Adipocyte (in vitro differentiated cells): ENCODE results near the gene TCFL5.
A peak's percentile ranks its signal among the peaks of the same experiment; 100 is the strongest.
"Not testable (repeated sequence)": the region's sequence is repeated elsewhere in the genome, so short reads cannot be mapped to it uniquely, and the experiment has no call there.

ENCODE experiments used
- DNase-seq: peaks from one replicate; pipeline ENCODE4 v3.0.0-alpha.2; 2015; ENCODE audit warnings: low read depth
- H3K27me3 ChIP-seq: replicated peaks from 2 replicates; pipeline ENCODE4 v1.7.0; 2013; ENCODE audit warnings: mild to moderate bottlenecking, low read length, moderate library complexity; ENCODE audit not compliant: control insufficient read depth, insufficient read depth
- H3K36me3 ChIP-seq: 2 replicates; pipeline ENCODE4 v1.7.0; 2013; ENCODE audit warnings: low read length, mild to moderate bottlenecking, moderate library complexity; ENCODE audit not compliant: control insufficient read depth, insufficient read depth, severe bottlenecking
- H3K4me1 ChIP-seq: 2 replicates; pipeline ENCODE4 v1.7.0; 2013; ENCODE audit warnings: mild to moderate bottlenecking, low read length, moderate library complexity; ENCODE audit not compliant: control insufficient read depth, insufficient read depth
- H3K4me3 ChIP-seq: 2 replicates; pipeline ENCODE4 v1.7.0; 2013; ENCODE audit warnings: mild to moderate bottlenecking, low read length, moderate library complexity
- H3K9ac ChIP-seq: 2 replicates; pipeline ENCODE4 v1.7.0; 2013; ENCODE audit warnings: mild to moderate bottlenecking, low read length, moderate library complexity
- H3K9me3 ChIP-seq: 2 replicates; pipeline ENCODE4 v1.7.0; 2013; ENCODE audit warnings: mild to moderate bottlenecking, low read length, moderate library complexity; ENCODE audit not compliant: control insufficient read depth

Gene TCFL5

DNA sequence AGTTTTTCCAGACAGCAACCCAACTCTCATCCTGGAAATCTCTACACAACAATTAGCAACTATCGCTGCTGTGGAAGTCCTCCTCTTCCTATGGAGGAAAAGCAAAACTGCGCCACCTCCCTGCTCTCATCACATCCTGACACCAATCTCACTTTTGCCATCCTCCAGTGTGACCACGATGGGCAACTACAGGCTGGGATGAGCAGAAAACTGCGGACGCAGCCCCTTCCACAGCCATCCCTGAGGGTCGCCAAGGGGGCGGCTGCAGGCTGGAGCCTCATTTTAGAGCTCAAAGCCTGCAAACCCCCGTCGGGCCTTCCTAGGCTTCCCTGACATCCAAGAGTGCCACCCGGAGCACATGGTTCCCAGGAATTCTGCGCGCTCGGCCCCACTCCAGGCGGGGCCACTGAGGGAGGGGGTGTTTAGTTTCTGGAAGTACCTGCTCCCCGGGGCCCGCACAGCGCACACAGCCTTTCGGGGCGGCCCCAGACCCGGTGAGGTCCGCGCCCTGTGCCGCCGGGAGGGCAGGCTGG is 1.2 kb downstream of the TCFL5 start:
- H3K36me3 ChIP-seq = peaks cover 8% of the 10 kb centered on the region
- H3K27me3 ChIP-seq = no peaks in the 10 kb centered on the region
- H3K4me3 ChIP-seq = peak overlapping the region; percentile 77
- H3K9ac ChIP-seq = peak overlapping the region; percentile 58
- H3K9me3 ChIP-seq = peaks cover 2% of the 10 kb centered on the region
- DNase-seq = peak; percentile 61
- H3K4me1 ChIP-seq = peaks cover 20% of the 10 kb centered on the region

DNA sequence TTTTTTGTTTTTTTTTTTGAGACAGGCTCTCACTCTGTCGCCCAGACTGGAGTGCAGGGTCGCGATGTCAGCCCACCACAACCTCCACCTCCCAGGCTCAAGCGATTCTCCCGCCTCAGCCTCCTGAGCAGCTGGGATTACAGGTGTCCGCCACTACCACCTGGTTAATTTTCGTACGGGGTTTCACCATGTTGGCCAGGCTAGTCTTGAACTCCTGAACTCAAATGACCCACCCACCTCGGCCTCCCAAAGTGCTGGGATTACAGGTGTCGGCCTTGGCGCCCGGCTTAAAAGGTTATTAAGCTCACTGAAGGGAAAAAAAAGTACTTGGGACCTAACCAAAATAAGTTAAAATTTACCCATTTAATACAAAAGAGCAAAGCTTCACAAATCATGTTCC is 1.9 kb downstream of the TCFL5 start:
- Histone ChIP-seq H3K4me1 (peaks cover 20% of the 10 kb centered on the region), H3K9me3 (peaks cover 2% of the 10 kb centered on the region), H3K27me3 (no peaks in the 10 kb centered on the region), H3K36me3 (peaks cover 16% of the 10 kb centered on the region), H3K4me3 (peak overlapping the region; percentile 77), H3K9ac (peak overlapping the region; percentile 58)
- no peak for DNase-seq

DNA sequence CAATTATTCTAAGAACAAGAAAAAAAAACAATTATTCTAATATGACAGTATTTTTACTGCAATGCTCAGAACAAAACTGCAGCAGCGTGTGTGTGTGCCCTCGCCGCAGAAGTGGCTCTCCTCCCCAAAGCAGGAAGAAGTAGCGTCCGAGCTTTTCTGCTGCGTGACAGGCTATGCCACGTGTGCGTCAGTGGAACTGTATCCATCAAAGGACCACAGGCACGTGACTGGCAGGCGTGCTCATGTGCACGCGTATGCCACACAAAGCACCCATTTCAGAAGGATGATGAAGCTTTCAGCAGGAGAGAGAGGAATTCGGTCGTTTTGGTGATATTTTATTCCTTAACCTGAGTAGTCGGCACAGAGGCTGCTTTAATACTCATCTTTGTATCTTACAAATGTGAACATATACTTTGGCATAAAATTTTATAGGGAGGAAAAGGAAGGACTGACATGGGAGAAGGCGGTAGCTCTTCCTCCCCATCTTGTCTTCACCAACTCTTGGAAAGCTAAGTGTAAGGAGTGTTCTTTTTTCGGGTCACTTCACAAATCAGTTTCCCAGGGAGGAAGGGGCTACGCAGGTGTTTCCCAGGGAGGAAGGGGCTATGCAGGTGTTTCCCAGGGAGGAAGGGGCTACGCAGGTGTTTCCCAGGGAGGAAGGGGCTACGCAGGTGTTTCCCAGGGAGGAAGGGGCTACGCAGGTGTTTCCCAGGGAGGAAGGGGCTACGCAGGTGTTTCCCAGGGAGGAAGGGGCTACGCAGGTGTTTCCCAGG is 3.4 kb downstream of the TCFL5 start:
- H3K27me3 ChIP-seq = no peaks in the 10 kb centered on the region
- peaks cover 27% of the 10 kb centered on the region for H3K36me3 ChIP-seq
- H3K4me3 ChIP-seq = no peak overlapping the region
- no peak for DNase-seq
- no peaks in the 10 kb centered on the region for H3K9me3 ChIP-seq
- no peak overlapping the region for H3K9ac ChIP-seq
- H3K4me1 ChIP-seq = peaks cover 20% of the 10 kb centered on the region

DNA sequence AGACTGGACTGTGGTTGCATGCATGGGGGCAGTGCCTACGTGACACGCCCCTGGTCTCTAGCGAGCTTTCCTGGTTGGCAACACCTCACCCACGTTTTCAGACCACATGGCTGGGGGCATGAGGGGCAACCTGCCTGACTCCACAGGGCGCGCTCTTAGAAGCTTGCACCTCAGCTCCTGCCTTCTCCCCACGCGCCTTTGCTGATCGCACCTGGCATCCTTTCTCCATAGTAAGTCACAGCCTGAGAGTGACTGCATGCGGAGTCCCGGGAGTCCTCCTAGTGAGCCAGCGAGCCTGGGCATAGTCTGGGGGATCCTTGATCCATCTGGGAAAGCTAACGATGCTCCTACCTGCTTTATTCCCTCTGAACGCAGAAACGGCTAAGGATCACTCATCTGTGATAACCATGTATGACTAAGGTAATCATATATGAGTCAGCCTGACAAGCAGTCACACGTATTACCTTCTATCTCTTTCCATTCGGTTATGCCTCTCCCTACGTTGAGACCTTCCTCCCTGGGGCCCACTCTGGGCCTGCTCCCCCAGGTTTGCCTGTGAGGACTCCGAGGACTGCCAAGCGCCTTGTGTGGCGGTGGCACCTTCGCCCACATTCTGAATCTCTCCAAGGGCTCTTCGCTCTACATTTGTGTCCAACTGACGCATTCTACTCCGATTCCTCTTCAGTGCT is 4.5 kb downstream of the TCFL5 start:
- no peak overlapping the region for H3K9ac ChIP-seq
- H3K9me3 ChIP-seq = no peaks in the 10 kb centered on the region
- no peak for DNase-seq
- peaks cover 10% of the 10 kb centered on the region for H3K4me1 ChIP-seq
- H3K36me3 ChIP-seq = peaks cover 36% of the 10 kb centered on the region
- no peak overlapping the region for H3K4me3 ChIP-seq
- H3K27me3 ChIP-seq = no peaks in the 10 kb centered on the region

DNA sequence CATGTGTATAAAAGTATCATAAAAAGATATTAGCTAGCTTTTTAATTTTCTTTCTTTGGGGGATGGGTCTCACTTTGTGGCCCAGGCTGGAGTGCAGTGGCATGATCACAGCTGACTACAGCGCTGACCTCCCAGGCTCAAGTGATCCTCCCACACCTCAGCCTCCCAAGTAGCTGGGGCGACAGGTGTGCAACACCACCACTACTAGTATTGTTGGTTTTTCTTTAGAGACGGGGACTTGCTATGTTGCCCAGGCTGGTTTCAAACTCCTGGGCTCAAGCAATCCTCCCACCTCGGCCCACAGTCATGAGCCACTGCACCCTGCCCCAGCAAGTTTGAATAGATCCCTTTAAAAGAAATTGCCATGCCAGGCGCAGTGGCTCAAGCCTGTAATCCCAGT is 6.5 kb downstream of the TCFL5 start:
- no peak overlapping the region for H3K4me3 ChIP-seq
- H3K9ac ChIP-seq = no peak overlapping the region
- H3K27me3 ChIP-seq = no peaks in the 10 kb centered on the region
- H3K36me3 ChIP-seq = peaks cover 36% of the 10 kb centered on the region
- DNase-seq = no peak
- no peaks in the 10 kb centered on the region for H3K9me3 ChIP-seq
- H3K4me1 ChIP-seq = peaks cover 3% of the 10 kb centered on the region

DNA sequence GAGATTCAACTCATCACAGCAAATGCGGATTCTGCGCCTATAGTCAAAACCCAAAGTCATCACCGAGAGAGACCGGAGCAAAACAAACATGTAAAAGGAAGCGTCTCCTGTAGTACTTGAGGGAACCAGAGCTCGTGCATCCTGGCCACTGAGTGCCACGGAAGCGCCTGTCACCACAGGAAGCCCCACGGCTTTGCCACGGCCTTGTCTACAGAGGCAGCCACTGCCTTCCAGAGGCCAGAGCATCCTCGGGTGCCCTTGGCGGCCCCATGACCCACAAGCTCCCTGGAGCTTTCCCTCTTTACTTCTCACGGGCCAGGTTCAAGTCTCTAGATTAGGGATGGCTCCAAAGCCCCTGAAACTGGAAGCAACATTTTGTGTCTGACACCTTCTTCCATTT is 7.5 kb downstream of the TCFL5 start:
- Histone ChIP-seq H3K27me3 (no peaks in the 10 kb centered on the region), H3K4me3 (no peak overlapping the region), H3K9me3 (no peaks in the 10 kb centered on the region), H3K9ac (no peak overlapping the region), H3K36me3 (peaks cover 42% of the 10 kb centered on the region), H3K4me1 (no peaks in the 10 kb centered on the region)
- no peak for DNase-seq

DNA sequence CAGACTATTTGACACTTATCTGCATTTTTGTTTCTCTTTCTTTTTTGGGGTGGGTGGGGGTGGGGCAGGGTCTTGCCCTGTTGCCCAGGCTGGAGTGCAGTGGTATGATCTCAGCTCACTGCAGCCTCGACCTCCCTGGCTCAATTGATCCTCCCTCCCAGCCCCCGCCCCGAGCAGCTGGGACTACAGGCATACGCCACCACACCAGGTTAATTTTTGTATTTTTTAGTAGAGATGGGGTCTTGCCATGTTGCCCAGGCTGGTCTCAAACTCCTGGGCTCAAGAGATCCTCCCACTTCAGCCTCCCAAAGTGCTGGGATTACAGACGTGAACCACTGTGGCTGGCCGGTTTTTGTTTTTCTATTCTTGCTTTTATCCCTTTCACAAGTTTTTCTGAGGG is 8.3 kb downstream of the TCFL5 start:
- not testable (repeated sequence) for H3K27me3 ChIP-seq, H3K9me3 ChIP-seq, DNase-seq, H3K4me3 ChIP-seq, H3K9ac ChIP-seq, H3K4me1 ChIP-seq
- H3K36me3 ChIP-seq = peaks cover 42% of the 10 kb centered on the region

DNA sequence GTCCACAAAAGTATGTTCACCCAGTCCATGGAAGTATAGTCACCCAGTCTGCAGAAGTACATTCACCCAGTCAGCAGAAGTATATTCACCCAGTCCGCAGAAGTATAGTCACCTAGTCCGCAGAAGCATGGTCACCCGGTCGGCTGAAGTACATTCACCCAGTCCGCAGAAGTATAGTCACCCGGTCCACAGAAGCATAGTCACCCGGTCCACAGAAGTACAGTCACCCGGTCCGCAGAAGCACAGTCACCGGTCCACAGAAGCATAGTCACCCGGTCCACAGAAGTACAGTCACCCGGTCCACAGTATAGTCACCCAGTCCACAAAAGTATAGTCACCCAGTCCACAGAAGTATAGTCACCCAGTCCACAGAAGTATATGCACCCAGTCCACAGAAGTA is 8.8 kb downstream of the TCFL5 start:
- no peaks in the 10 kb centered on the region for H3K27me3 ChIP-seq
- H3K4me3 ChIP-seq = no peak overlapping the region
- no peaks in the 10 kb centered on the region for H3K9me3 ChIP-seq
- H3K4me1 ChIP-seq = no peaks in the 10 kb centered on the region
- H3K36me3 ChIP-seq = peaks cover 42% of the 10 kb centered on the region
- no peak for DNase-seq
- H3K9ac ChIP-seq = no peak overlapping the region

DNA sequence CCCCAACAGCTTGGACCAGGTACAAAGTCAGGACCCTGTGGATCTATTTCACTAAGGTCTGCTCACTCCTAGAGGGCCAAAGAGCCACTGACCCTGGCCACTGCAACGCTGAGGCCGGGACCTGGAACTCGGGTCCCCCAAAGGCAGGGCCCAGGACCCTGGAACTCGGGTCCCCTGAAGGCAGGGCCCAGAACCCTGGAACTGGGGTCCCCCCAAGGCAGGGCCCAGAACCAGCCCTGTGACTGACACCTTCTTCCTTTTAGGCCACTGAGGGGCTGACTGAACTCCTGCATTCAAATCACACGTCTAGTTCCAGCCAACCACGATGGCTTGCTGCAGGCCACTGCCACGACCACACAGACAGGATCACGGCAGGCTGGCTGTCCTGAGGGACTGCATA is 9.4 kb downstream of the TCFL5 start:
- DNase-seq = no peak
- Histone ChIP-seq H3K9ac (no peak overlapping the region), H3K4me3 (no peak overlapping the region), H3K27me3 (no peaks in the 10 kb centered on the region), H3K9me3 (no peaks in the 10 kb centered on the region), H3K4me1 (no peaks in the 10 kb centered on the region), H3K36me3 (peaks cover 40% of the 10 kb centered on the region)

DNA sequence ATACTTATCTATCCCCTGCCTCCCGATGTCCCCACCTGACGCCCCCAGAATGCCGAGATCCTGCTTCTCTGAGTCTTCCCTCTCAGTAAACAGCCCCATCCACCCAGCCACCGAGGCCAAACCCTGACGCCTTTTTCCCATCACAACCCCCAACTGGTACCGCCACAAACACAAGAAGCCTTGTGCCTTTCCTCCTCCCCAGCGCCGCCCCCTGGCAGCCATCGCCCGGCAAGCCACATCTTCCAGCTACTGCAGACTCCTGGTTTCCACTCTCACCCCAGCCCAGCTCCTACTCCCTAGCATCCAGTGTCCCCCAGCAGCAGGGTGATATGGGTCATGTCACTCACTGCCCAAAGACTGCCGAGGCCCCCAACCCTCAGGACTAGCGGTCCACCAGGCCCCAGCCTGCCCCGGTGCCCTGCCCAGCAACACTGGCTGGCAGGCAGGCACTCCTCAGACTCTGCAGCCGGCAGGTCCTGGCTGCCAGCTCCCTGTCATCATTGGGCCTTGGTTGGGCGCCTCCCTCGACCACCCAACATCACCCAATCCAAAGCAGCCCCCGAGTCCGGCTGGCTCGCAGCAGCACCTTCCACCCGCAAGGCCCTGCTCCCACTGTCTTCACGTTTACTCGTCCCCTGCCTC is 11.2 kb downstream of the TCFL5 start:
- peaks cover 34% of the 10 kb centered on the region for H3K36me3 ChIP-seq
- H3K9ac ChIP-seq = no peak overlapping the region
- no peaks in the 10 kb centered on the region for H3K4me1 ChIP-seq
- no peak for DNase-seq
- H3K4me3 ChIP-seq = no peak overlapping the region
- H3K9me3 ChIP-seq = no peaks in the 10 kb centered on the region
- no peaks in the 10 kb centered on the region for H3K27me3 ChIP-seq

DNA sequence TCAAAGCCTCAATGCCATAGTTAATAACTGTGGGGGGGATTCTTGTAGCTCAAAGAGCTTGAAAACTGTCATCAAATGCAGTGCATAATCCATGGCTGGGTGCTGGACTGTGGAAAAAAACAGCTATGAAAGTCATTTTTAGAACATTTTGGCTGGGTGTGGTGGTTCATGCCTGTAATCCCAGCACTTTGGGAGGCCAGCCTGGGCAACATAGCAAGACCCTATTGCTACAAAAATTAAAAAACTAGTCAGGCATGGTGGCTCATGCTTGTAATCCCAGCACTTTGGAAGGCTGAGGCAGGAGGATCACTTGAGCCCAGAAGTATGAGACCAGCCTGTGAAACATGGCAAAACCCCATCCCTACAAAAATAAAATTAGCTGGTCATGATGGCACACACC is 12.2 kb downstream of the TCFL5 start:
- DNase-seq = no peak
- Histone ChIP-seq H3K9me3 (no peaks in the 10 kb centered on the region), H3K4me3 (no peak overlapping the region), H3K9ac (no peak overlapping the region), H3K36me3 (peaks cover 23% of the 10 kb centered on the region), H3K27me3 (no peaks in the 10 kb centered on the region), H3K4me1 (no peaks in the 10 kb centered on the region)
